Astrocyte of the spinal cord (primary cell): ENCODE data around the gene USP13.

Source experiments
- DNase-seq: peaks from one replicate; pipeline ENCODE4 v3.0.0; 2011; ENCODE audit warnings: low read depth, low spot score
- H3K4me3 ChIP-seq: 2 replicates; pipeline ENCODE4 v1.5.1; 2011; ENCODE audit warnings: low read depth, mild to moderate bottlenecking, low read length, moderate library complexity
- in situ Hi-C: cut with HindIII; loops from 2 replicates; pipeline ENCODE4 v1.10.0; 2017; ENCODE audit warnings: low sequenced_read_pairs
- TF ChIP-seq, protein P1 (sequence below): IDR thresholded peaks from 2 replicates; pipeline ENCODE4 v1.5.1; 2012; ENCODE audit warnings: low read depth, mild to moderate bottlenecking, low read length, inconsistent platforms

The USP13 gene

DNA sequence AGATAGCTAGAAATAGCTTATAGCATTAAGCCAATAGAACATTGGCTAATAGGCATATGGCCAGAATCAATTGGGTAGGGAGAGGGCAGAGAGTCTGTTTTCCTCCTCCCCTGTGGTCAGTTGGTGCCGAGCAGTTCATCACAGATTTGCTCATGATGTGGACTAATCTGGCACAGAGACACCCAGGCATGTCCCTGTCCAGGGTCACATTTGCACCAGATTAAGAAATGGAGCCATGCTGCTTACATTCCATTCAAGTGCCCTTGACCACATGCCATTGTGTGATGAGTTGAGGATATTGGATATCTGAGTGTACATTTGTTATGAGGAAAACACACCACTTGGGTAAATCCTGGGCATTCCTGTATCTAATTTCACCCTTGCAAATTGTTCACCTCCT is 53.4 kb downstream of the USP13 start:
- TF ChIP-seq, protein P1, sequence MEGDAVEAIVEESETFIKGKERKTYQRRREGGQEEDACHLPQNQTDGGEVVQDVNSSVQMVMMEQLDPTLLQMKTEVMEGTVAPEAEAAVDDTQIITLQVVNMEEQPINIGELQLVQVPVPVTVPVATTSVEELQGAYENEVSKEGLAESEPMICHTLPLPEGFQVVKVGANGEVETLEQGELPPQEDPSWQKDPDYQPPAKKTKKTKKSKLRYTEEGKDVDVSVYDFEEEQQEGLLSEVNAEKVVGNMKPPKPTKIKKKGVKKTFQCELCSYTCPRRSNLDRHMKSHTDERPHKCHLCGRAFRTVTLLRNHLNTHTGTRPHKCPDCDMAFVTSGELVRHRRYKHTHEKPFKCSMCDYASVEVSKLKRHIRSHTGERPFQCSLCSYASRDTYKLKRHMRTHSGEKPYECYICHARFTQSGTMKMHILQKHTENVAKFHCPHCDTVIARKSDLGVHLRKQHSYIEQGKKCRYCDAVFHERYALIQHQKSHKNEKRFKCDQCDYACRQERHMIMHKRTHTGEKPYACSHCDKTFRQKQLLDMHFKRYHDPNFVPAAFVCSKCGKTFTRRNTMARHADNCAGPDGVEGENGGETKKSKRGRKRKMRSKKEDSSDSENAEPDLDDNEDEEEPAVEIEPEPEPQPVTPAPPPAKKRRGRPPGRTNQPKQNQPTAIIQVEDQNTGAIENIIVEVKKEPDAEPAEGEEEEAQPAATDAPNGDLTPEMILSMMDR: no peak

DNA sequence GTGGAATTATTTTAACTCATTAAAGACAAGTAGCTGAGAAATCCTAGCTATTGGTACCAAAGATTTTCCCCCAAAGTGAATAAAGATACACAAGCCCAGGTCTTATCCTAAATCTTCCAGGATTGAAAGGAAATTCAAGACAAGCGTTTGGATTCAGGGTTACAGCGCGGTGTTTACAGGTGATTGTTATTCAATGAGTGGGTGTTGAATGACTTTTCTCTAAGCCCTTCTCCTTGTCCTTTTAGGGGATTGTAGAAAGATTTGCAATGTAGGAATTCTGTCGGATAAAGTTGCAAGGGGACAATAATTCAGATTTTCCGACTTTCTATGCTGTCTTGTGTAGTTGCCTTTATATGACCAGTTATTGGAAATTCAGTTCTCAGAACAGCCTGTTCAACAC is 57.2 kb downstream of the USP13 start:
- TF ChIP-seq, protein P1: no peak
- in situ Hi-C loops: no loop called here

More for the DNA sequence above, 53.4 kb downstream of the USP13 start:
- H3K4me3 ChIP-seq: no peak overlapping the region
- in situ Hi-C loops: no loop called here
- DNase-seq: no peak

DNA sequence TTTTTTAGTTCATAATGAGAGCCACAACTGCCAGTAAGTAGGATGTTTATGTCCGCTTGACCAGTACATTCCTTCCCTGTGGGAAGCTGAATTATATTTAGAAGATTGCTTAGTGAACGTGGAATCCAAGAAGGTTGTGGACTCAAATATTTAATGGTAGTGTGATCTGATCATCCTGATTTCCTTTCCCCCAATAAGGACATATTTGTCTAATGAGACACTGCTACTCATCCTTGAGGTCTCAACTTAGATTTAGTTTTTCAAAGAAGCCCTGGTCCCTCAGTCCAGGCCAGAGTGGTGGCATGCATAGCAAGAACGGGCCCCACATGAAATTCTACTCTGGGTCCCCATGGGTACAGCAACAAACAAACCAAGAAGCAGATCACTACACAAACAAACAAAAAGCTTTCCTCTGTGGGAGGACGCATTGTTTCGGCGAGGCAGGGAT is 60.8 kb downstream of the USP13 start:
- DNase-seq: peak; percentile 93
- no peak overlapping the region for H3K4me3 ChIP-seq
- TF ChIP-seq, protein P1: no peak
- in situ Hi-C loops: no loop called here

More for the DNA sequence above, 57.2 kb downstream of the USP13 start:
- no peak overlapping the region for H3K4me3 ChIP-seq
- no peak for DNase-seq

DNA sequence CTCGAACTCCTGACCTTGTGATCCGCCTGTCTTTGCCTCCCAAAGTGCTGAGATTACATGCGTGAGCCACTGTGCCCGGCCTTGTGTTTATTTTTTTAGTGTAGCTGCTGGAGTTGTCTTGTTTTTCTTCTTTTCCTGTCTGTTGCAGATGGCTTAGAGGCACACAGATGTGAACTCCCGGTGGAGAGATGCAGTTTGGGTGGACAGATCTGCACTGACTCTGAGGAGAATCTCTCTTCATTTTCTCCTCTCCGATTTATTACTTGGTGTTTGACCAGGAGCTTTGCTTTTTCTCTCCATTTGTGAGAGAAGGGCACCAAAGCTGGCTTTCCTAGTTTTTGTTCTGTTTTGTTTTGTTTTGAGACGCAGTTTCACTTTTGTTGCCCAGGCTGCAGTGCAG is 62.7 kb downstream of the USP13 start:
- DNase-seq: peak; percentile 35
- in situ Hi-C loops: no loop called here
- no peak overlapping the region for H3K4me3 ChIP-seq
- TF ChIP-seq, protein P1: no peak

DNA sequence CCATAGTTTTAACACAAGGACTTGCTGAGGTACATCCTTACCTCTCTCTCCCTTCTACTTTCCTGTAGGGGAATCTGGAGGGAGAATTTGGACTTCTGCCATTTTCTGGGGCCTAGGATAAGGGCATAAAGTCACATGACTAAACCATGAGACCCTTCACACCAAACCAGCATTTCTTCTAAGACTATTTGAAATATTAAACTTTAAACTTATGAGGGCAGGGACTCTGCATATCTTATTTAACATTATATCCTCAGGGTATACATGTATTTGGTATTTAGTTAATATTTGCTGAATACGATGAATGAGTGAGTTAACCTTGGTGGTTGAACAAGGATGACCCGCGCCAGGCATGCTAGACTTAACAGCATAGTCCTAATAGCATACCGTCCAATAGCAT is 63.4 kb downstream of the USP13 start:
- no peak for DNase-seq
- H3K4me3 ChIP-seq: no peak overlapping the region
- TF ChIP-seq, protein P1: no peak
- in situ Hi-C loops: no loop called here

DNA sequence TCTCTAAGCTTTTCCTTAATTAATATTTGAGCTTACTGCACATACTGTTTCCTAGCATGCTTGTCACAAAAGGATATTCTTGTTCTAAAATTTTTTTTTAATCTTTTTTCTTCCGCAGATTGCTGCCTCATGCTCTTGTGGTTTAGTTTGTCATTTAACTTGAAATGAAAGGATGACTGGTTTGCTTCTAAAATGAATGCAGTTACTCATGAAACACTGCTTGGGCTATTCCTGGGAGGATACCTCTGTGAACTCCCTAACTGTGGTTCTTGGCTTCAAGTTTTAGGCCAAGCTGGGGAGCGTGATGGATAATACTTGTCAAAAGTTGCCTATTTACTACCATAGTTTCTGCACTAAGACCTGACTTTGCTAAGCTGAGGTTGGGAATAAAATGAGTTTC is 64.0 kb downstream of the USP13 start:
- no peak overlapping the region for H3K4me3 ChIP-seq
- TF ChIP-seq, protein P1: no peak
- in situ Hi-C loops: no loop called here
- peak; percentile 93 for DNase-seq

DNA sequence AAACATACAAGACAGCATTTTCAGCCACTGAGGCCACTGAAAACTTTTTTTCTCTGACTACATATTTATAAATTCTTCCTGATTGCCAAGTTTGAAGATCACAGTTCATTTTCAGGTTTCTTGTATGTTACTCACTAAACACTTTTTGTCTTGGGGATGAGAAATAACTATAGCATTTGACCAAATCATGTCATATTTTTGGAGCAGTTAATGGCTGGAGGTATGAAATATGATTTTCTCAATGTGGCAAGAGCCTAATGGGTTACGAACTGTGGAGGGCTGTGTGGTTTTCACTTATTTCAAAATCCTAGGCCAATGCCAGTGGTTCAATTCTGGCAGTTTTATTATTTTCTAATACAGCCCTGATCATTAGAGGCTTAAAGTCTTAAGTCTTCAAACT is 64.4 kb downstream of the USP13 start:
- DNase-seq: no peak
- in situ Hi-C loops: no loop called here
- no peak overlapping the region for H3K4me3 ChIP-seq
- TF ChIP-seq, protein P1: no peak
